GM18861 (cell line): ENCODE data around the gene CDH4.

Experiments used
- ATAC-seq: cut with Tn5 transposase; IDR thresholded peaks from one replicate; pipeline ENCODE4 v1.9.1; 2021; ENCODE audit not compliant: unreplicated experiment

The CDH4 gene

GRCh38 chr20:61571916-61572711 is 320.1 kb downstream of the CDH4 start:
- no peak for ATAC-seq

- no peak for ATAC-seq
Measured at GRCh38 chr20:61572789-61573188, 320.7 kb downstream of the CDH4 start.

GRCh38 chr20:61573415-61574305 is 321.6 kb downstream of the CDH4 start:
- ATAC-seq = no peak

- ATAC-seq = no peak
Measured at GRCh38 chr20:61575151-61575937, 323.3 kb downstream of the CDH4 start.

- no peak for ATAC-seq
Measured at GRCh38 chr20:61576372-61576771, 324.3 kb downstream of the CDH4 start.

- ATAC-seq = no peak
Measured at GRCh38 chr20:61577065-61577464, 325.0 kb downstream of the CDH4 start.

- no peak for ATAC-seq
Measured at GRCh38 chr20:61579908-61580307, 327.8 kb downstream of the CDH4 start.

GRCh38 chr20:61580958-61581824 is 329.1 kb downstream of the CDH4 start:
- no peak for ATAC-seq

- ATAC-seq = no peak
Measured at GRCh38 chr20:61581825-61582188, 329.7 kb downstream of the CDH4 start.

GRCh38 chr20:61582196-61582923 is 330.3 kb downstream of the CDH4 start:
- ATAC-seq = no peak

- no peak for ATAC-seq
Measured at GRCh38 chr20:61583356-61583755, 331.3 kb downstream of the CDH4 start.

GRCh38 chr20:61584851-61585250 is 332.8 kb downstream of the CDH4 start:
- no peak for ATAC-seq

GRCh38 chr20:61585764-61586163 is 333.7 kb downstream of the CDH4 start:
- ATAC-seq = no peak

- ATAC-seq = no peak
Measured at GRCh38 chr20:61587036-61587435, 335.0 kb downstream of the CDH4 start.

- no peak for ATAC-seq
Measured at GRCh38 chr20:61587681-61588289, 335.7 kb downstream of the CDH4 start.

GRCh38 chr20:61588411-61589385 is 336.6 kb downstream of the CDH4 start:
- no peak for ATAC-seq

- ATAC-seq = no peak
Measured at GRCh38 chr20:61590236-61590635, 338.2 kb downstream of the CDH4 start.

GRCh38 chr20:61593516-61593915 is 341.5 kb downstream of the CDH4 start:
- no peak for ATAC-seq
